HEK293 (cell line): ENCODE measurements around the gene XNDC1N.

Source experiments
- BCL11A ChIP-seq: fragments of 450-650 bp; formaldehyde crosslinking; IDR thresholded peaks from 2 replicates; pipeline ENCODE4 v1.5.1; 2016; ENCODE audit warnings: low read depth, missing biosample characterization, missing genetic modification characterization
- BCL11B ChIP-seq: fragments of 450-650 bp; formaldehyde crosslinking; IDR thresholded peaks from 2 replicates; pipeline ENCODE4 v1.5.1; 2016; ENCODE audit warnings: low read depth, missing biosample characterization, missing genetic modification characterization
- HOXC10 ChIP-seq: sonication (generic); formaldehyde crosslinking; IDR thresholded peaks from 2 replicates; pipeline ENCODE4 v1.8.1; 2023; ENCODE audit warnings: mild to moderate bottlenecking, missing genetic modification reagents
- KLF1 ChIP-seq: fragments of 450-650 bp; formaldehyde crosslinking; IDR thresholded peaks from 2 replicates; pipeline ENCODE4 v1.5.1; 2016; ENCODE audit warnings: missing biosample characterization, missing genetic modification characterization
- MYNN ChIP-seq: fragments of 450-650 bp; formaldehyde crosslinking; IDR thresholded peaks from 2 replicates; pipeline ENCODE4 v1.5.1; 2016; ENCODE audit warnings: missing biosample characterization, missing genetic modification characterization, borderline replicate concordance
- OSR2 ChIP-seq: fragments of 450-650 bp; formaldehyde crosslinking; IDR thresholded peaks from 2 replicates; pipeline ENCODE4 v1.5.1; 2016; ENCODE audit warnings: missing biosample characterization, missing genetic modification characterization
- SALL2 ChIP-seq: fragments of 450-650 bp; formaldehyde crosslinking; IDR thresholded peaks from 2 replicates; pipeline ENCODE4 v1.5.0; 2017; ENCODE audit warnings: missing biosample characterization, mild to moderate bottlenecking, missing genetic modification characterization, borderline replicate concordance
- SP3 ChIP-seq: fragments of 450-650 bp; formaldehyde crosslinking; IDR thresholded peaks from 2 replicates; pipeline ENCODE4 v1.5.1; 2016; ENCODE audit warnings: missing biosample characterization, missing genetic modification characterization
- ZBTB21 ChIP-seq: fragments of 450-650 bp; formaldehyde crosslinking; IDR thresholded peaks from 2 replicates; pipeline ENCODE4 v1.5.1; 2017; ENCODE audit warnings: missing biosample characterization, missing genetic modification characterization
- ZNF114 ChIP-seq: fragments of 450-650 bp; formaldehyde crosslinking; IDR thresholded peaks from 2 replicates; pipeline ENCODE4 v1.5.0; 2017; ENCODE audit warnings: missing biosample characterization, missing genetic modification characterization
- ZNF138 ChIP-seq: fragments of 450-650 bp; formaldehyde crosslinking; IDR thresholded peaks from 2 replicates; pipeline ENCODE4 v1.5.1; 2016; ENCODE audit warnings: missing biosample characterization, missing genetic modification characterization, borderline replicate concordance
- ZNF248 ChIP-seq: fragments of 450-650 bp; formaldehyde crosslinking; IDR thresholded peaks from 2 replicates; pipeline ENCODE4 v1.5.1; 2017; ENCODE audit warnings: missing biosample characterization, missing genetic modification characterization
- ZNF394 ChIP-seq: fragments of 450-650 bp; formaldehyde crosslinking; IDR thresholded peaks from 2 replicates; pipeline ENCODE4 v1.5.1; 2016; ENCODE audit warnings: missing biosample characterization, missing genetic modification characterization, mild to moderate bottlenecking, moderate library complexity, borderline replicate concordance
- ZNF416 ChIP-seq: fragments of 450-650 bp; formaldehyde crosslinking; IDR thresholded peaks from 2 replicates; pipeline ENCODE4 v1.5.1; 2016; ENCODE audit warnings: missing biosample characterization, missing genetic modification characterization
- ZNF530 ChIP-seq: fragments of 450-650 bp; formaldehyde crosslinking; IDR thresholded peaks from 2 replicates; pipeline ENCODE4 v1.5.1; 2016; ENCODE audit warnings: low read depth, missing biosample characterization, missing genetic modification characterization
- ZNF544 ChIP-seq: fragments of 450-650 bp; formaldehyde crosslinking; IDR thresholded peaks from 2 replicates; pipeline ENCODE4 v1.5.0; 2017; ENCODE audit warnings: missing biosample characterization, missing genetic modification characterization
- ZNF623 ChIP-seq: fragments of 450-650 bp; formaldehyde crosslinking; IDR thresholded peaks from 2 replicates; pipeline ENCODE4 v1.5.1; 2016; ENCODE audit warnings: missing biosample characterization, missing genetic modification characterization
- TF ChIP-seq, protein P1 (sequence below): fragments of 450-650 bp; formaldehyde crosslinking; IDR thresholded peaks from 2 replicates; pipeline ENCODE4 v1.5.1; 2016; ENCODE audit warnings: missing biosample characterization, missing genetic modification characterization
- TF ChIP-seq, protein P2 (sequence below): fragments of 450-650 bp; IDR thresholded peaks from 2 replicates; pipeline ENCODE4 v1.5.1; 2018; ENCODE audit warnings: missing biosample characterization, missing genetic modification characterization
- TF ChIP-seq, protein P3 (sequence below): fragments of 450-650 bp; formaldehyde crosslinking; IDR thresholded peaks from 2 replicates; pipeline ENCODE4 v1.5.1; 2016; ENCODE audit warnings: missing biosample characterization, missing genetic modification characterization
- TF ChIP-seq, protein P4 (sequence below): fragments of 450-650 bp; formaldehyde crosslinking; IDR thresholded peaks from 2 replicates; pipeline ENCODE4 v1.5.1; 2017; ENCODE audit warnings: missing biosample characterization, missing genetic modification characterization
- TF ChIP-seq, protein P5 (sequence below): fragments of 450-650 bp; formaldehyde crosslinking; IDR thresholded peaks from 2 replicates; pipeline ENCODE4 v1.5.1; 2016; ENCODE audit warnings: missing biosample characterization, missing genetic modification characterization
- TF ChIP-seq, protein P6 (sequence below): fragments of 450-650 bp; formaldehyde crosslinking; IDR thresholded peaks from 2 replicates; pipeline ENCODE4 v1.5.1; 2016; ENCODE audit warnings: missing biosample characterization, missing genetic modification characterization
- TF ChIP-seq, protein P7 (sequence below): fragments of 450-650 bp; formaldehyde crosslinking; IDR thresholded peaks from 2 replicates; pipeline ENCODE4 v1.5.1; 2016; ENCODE audit warnings: missing biosample characterization, missing genetic modification characterization, low read depth

XNDC1N gene

DNA sequence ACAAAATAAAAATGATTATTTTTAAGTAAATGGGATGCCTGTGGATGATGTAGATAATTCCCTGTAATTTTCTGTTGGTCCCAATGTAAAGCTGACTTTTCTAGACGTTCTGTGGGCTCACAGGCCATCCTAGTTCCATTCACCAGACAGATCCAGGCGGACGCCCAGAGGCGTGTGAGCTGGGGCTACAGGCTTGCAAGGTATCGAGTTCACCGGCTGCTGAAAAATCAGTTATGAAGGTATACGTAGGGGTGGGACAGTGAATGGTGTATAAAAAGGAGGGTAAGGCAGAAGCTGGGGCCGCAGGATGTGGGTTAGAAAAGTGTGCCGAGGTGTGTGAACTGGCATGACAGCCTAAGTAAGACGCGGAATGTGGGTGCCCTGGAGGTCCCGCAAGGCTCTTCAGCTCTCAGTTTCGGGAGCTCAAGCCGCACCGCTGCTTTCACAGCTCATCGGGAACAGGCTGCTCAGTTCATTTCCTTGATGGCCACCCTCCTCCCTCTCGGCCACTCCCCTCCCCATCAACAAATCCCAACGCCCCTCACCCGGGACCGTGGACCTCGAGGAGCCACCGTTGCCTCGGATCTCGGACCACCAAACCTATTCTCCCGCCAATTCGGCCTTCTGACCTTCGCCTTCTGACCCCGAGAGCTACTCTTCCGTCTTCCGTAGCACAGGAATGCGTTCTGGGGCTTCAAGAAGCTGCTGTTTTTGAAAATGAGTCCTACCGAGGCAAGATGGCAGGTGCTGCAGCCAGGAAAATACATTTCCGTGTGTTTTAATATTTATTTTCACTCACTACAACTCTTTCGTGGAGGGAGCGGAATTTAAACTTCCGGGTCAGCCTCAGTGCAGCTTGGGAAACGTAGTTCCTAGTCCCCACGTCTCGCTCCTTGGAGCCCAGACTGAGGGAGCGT lies at the start of gene XNDC1N (continued):
- TF ChIP-seq, protein P1, sequence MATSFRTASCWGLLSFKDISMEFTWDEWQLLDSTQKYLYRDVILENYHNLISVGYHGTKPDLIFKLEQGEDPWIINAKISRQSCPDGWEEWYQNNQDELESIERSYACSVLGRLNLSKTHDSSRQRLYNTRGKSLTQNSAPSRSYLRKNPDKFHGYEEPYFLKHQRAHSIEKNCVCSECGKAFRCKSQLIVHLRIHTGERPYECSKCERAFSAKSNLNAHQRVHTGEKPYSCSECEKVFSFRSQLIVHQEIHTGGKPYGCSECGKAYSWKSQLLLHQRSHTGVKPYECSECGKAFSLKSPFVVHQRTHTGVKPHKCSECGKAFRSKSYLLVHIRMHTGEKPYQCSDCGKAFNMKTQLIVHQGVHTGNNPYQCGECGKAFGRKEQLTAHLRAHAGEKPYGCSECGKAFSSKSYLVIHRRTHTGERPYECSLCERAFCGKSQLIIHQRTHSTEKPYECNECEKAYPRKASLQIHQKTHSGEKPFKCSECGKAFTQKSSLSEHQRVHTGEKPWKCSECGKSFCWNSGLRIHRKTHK (tag by site-specific recombination): no peak
- no peak for TF ChIP-seq ZNF544 (tag by site-specific recombination)
- peak; percentile 92 for TF ChIP-seq ZNF394 (tag by site-specific recombination)
- TF ChIP-seq, protein P2, sequence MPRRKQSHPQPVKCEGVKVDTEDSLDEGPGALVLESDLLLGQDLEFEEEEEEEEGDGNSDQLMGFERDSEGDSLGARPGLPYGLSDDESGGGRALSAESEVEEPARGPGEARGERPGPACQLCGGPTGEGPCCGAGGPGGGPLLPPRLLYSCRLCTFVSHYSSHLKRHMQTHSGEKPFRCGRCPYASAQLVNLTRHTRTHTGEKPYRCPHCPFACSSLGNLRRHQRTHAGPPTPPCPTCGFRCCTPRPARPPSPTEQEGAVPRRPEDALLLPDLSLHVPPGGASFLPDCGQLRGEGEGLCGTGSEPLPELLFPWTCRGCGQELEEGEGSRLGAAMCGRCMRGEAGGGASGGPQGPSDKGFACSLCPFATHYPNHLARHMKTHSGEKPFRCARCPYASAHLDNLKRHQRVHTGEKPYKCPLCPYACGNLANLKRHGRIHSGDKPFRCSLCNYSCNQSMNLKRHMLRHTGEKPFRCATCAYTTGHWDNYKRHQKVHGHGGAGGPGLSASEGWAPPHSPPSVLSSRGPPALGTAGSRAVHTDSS (tag by site-specific recombination): no peak
- TF ChIP-seq ZNF248: no peak
- TF ChIP-seq ZNF138 (tag by site-specific recombination): no peak
- TF ChIP-seq, protein P3, sequence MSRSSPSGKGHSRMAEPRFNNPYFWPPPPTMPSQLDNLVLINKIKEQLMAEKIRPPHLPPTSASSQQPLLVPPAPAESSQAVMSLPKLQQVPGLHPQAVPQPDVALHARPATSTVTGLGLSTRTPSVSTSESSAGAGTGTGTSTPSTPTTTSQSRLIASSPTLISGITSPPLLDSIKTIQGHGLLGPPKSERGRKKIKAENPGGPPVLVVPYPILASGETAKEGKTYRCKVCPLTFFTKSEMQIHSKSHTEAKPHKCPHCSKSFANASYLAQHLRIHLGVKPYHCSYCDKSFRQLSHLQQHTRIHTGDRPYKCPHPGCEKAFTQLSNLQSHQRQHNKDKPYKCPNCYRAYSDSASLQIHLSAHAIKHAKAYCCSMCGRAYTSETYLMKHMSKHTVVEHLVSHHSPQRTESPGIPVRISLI (tag by site-specific recombination): no peak
- peak; percentile 29; the same call in 1 of the 2 replicates for TF ChIP-seq ZBTB21 (tag by site-specific recombination)
- TF ChIP-seq, protein P4, sequence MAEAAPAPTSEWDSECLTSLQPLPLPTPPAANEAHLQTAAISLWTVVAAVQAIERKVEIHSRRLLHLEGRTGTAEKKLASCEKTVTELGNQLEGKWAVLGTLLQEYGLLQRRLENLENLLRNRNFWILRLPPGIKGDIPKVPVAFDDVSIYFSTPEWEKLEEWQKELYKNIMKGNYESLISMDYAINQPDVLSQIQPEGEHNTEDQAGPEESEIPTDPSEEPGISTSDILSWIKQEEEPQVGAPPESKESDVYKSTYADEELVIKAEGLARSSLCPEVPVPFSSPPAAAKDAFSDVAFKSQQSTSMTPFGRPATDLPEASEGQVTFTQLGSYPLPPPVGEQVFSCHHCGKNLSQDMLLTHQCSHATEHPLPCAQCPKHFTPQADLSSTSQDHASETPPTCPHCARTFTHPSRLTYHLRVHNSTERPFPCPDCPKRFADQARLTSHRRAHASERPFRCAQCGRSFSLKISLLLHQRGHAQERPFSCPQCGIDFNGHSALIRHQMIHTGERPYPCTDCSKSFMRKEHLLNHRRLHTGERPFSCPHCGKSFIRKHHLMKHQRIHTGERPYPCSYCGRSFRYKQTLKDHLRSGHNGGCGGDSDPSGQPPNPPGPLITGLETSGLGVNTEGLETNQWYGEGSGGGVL (tag by site-specific recombination): no peak
- peak; percentile 83 for TF ChIP-seq BCL11B (tag by site-specific recombination)
- TF ChIP-seq KLF1: no peak
- no peak for TF ChIP-seq MYNN (tag by site-specific recombination)
- no peak for TF ChIP-seq HOXC10 (CRISPR knock-in tag)
- no peak for TF ChIP-seq ZNF416 (tag by site-specific recombination)
- TF ChIP-seq SP3 (tag by site-specific recombination): no peak; the same call in 1 of the 2 replicates
- no peak for TF ChIP-seq SALL2 (tag by site-specific recombination)
- no peak for TF ChIP-seq ZNF530 (tag by site-specific recombination)
- TF ChIP-seq, protein P5, sequence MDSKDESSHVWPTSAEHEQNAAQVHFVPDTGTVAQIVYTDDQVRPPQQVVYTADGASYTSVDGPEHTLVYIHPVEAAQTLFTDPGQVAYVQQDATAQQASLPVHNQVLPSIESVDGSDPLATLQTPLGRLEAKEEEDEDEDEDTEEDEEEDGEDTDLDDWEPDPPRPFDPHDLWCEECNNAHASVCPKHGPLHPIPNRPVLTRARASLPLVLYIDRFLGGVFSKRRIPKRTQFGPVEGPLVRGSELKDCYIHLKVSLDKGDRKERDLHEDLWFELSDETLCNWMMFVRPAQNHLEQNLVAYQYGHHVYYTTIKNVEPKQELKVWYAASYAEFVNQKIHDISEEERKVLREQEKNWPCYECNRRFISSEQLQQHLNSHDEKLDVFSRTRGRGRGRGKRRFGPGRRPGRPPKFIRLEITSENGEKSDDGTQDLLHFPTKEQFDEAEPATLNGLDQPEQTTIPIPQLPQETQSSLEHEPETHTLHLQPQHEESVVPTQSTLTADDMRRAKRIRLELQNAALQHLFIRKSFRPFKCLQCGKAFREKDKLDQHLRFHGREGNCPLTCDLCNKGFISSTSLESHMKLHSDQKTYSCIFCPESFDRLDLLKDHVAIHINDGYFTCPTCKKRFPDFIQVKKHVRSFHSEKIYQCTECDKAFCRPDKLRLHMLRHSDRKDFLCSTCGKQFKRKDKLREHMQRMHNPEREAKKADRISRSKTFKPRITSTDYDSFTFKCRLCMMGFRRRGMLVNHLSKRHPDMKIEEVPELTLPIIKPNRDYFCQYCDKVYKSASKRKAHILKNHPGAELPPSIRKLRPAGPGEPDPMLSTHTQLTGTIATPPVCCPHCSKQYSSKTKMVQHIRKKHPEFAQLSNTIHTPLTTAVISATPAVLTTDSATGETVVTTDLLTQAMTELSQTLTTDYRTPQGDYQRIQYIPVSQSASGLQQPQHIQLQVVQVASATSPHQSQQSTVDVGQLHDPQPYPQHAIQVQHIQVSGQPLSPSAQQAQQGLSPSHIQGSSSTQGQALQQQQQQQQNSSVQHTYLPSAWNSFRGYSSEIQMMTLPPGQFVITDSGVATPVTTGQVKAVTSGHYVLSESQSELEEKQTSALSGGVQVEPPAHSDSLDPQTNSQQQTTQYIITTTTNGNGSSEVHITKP (tag by site-specific recombination): peak; percentile 66
- TF ChIP-seq, protein P6, sequence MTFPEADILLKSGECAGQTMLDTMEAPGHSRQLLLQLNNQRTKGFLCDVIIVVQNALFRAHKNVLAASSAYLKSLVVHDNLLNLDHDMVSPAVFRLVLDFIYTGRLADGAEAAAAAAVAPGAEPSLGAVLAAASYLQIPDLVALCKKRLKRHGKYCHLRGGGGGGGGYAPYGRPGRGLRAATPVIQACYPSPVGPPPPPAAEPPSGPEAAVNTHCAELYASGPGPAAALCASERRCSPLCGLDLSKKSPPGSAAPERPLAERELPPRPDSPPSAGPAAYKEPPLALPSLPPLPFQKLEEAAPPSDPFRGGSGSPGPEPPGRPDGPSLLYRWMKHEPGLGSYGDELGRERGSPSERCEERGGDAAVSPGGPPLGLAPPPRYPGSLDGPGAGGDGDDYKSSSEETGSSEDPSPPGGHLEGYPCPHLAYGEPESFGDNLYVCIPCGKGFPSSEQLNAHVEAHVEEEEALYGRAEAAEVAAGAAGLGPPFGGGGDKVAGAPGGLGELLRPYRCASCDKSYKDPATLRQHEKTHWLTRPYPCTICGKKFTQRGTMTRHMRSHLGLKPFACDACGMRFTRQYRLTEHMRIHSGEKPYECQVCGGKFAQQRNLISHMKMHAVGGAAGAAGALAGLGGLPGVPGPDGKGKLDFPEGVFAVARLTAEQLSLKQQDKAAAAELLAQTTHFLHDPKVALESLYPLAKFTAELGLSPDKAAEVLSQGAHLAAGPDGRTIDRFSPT: no peak
- TF ChIP-seq ZNF623 (tag by site-specific recombination): no peak
- peak; percentile 60; the same call in 1 of the 2 replicates for TF ChIP-seq OSR2
- TF ChIP-seq ZNF114: no peak
- TF ChIP-seq BCL11A (tag by site-specific recombination): peak; percentile 92
- TF ChIP-seq, protein P7, sequence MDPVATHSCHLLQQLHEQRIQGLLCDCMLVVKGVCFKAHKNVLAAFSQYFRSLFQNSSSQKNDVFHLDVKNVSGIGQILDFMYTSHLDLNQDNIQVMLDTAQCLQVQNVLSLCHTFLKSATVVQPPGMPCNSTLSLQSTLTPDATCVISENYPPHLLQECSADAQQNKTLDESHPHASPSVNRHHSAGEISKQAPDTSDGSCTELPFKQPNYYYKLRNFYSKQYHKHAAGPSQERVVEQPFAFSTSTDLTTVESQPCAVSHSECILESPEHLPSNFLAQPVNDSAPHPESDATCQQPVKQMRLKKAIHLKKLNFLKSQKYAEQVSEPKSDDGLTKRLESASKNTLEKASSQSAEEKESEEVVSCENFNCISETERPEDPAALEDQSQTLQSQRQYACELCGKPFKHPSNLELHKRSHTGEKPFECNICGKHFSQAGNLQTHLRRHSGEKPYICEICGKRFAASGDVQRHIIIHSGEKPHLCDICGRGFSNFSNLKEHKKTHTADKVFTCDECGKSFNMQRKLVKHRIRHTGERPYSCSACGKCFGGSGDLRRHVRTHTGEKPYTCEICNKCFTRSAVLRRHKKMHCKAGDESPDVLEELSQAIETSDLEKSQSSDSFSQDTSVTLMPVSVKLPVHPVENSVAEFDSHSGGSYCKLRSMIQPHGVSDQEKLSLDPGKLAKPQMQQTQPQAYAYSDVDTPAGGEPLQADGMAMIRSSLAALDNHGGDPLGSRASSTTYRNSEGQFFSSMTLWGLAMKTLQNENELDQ (tag by site-specific recombination): no peak
